Endothelial cell of umbilical vein (primary cell): ENCODE results near the gene IRF2BPL. TPM values are rescaled to one million over a fixed set of nuclear protein-coding genes. Genes with fewer than 3 reads are reported as not detected.

Source experiments
- BruUV-seq: library from RNA; stranded (reverse); fragments of 400-500 nt; replicated peaks from 2 replicates; lab custom pipeline; 2021; lab: Mats Ljungman, UMichigan
- CTCF ChIA-PET: fragments of 300-600, 350-600 bp; sonication (Branson Sonifier 250); formaldehyde crosslinking; loops from one replicate; lab custom pipeline; 2021; ENCODE audit warnings: antibody characterized with exemption, inconsistent platforms; lab: Charles Lee
- POLR2A ChIA-PET: fragments of 300-600, 350-600 bp; sonication (Branson Sonifier 250); formaldehyde crosslinking; loops from one replicate; lab custom pipeline; 2021; ENCODE audit warnings: antibody characterized with exemption, inconsistent platforms; lab: Charles Lee
- DNase-seq: peaks from one replicate; pipeline ENCODE4 v3.0.0-alpha.2; 2011; ENCODE audit warnings: low read depth, low spot score
- FAIRE-seq: peaks from 2 replicates; lab custom pipeline; 2011; peaks lifted over from hg19 to GRCh38; lab: Jason Lieb, UNC
- H2AFZ ChIP-seq: 2 replicates; pipeline ENCODE4 v1.6.0; 2012; ENCODE audit warnings: low read depth, low read length, control low read depth, inconsistent platforms
- H3K27ac ChIP-seq: 2 replicates; pipeline ENCODE4 v1.5.1; 2011; ENCODE audit warnings: low read depth, mild to moderate bottlenecking, control low read depth, low read length, moderate library complexity; ENCODE audit not compliant: insufficient read depth
- H3K27me3 ChIP-seq, 2 experiments: 2 replicates each; pipeline versions ENCODE4 v1.6.0 to v1.6.1; 2011; ENCODE audit warnings: low read length in 2 of 2, mixed read lengths in 1 of 2; ENCODE audit not compliant: control insufficient read depth in 2 of 2, insufficient read depth in 2 of 2
- H3K36me3 ChIP-seq, 2 experiments: 2 replicates in 1 of 2; 3 replicates in 1 of 2; pipeline ENCODE4 v1.5.1; 2011; ENCODE audit warnings: low read length in 2 of 2, mild to moderate bottlenecking in 1 of 2, moderate library complexity in 1 of 2; ENCODE audit not compliant: control insufficient read depth in 2 of 2, insufficient read depth in 2 of 2; ENCODE audit errors: extremely low read depth in 1 of 2
- H3K4me1 ChIP-seq: 3 replicates; pipeline ENCODE4 v1.5.1; 2011; ENCODE audit warnings: mild to moderate bottlenecking, low read length; ENCODE audit not compliant: control insufficient read depth, insufficient read depth; ENCODE audit errors: extremely low read depth
- H3K4me2 ChIP-seq: 2 replicates; pipeline ENCODE4 v1.6.1; 2011; ENCODE audit warnings: low read length, control low read depth, mixed read lengths; ENCODE audit not compliant: insufficient read depth
- H3K4me3 ChIP-seq, 3 experiments: fragments of 200-600 bp in 1 of 3; sonication (generic), shearing (Covaris generic) in 1 of 3; replicated peaks in 1 of 3; 2 replicates each; pipeline ENCODE4 v1.5.1; 2011 to 2016; ENCODE audit warnings: control low read depth in 3 of 3, low read length in 3 of 3, mild to moderate bottlenecking in 2 of 3, inconsistent platforms in 1 of 3, low read depth in 1 of 3, moderate library complexity in 1 of 3; ENCODE audit not compliant: insufficient read depth in 1 of 3
- H3K79me2 ChIP-seq: 2 replicates; pipeline ENCODE4 v1.6.0; 2012; ENCODE audit warnings: low read length, inconsistent platforms; ENCODE audit not compliant: control insufficient read depth, insufficient read depth
- H3K9ac ChIP-seq: replicated peaks from 2 replicates; pipeline ENCODE3; 2011; ENCODE audit warnings: low read length, control low read depth; ENCODE audit not compliant: insufficient read depth; ENCODE audit errors: extremely low read depth
- H3K9me1 ChIP-seq: replicated peaks from 3 replicates; pipeline ENCODE4 v1.6.0; 2011; ENCODE audit warnings: mild to moderate bottlenecking, low read length; ENCODE audit not compliant: control insufficient read depth, insufficient read depth; ENCODE audit errors: extremely low read depth
- H3K9me3 ChIP-seq: replicated peaks from 2 replicates; pipeline ENCODE4 v1.5.1; 2012; ENCODE audit warnings: low read length, inconsistent platforms; ENCODE audit not compliant: control insufficient read depth, insufficient read depth
- H4K20me1 ChIP-seq: replicated peaks from 2 replicates; pipeline ENCODE3; 2011; ENCODE audit warnings: mild to moderate bottlenecking, low read length; ENCODE audit not compliant: control insufficient read depth, insufficient read depth; ENCODE audit errors: extremely low read depth
- EZH2 ChIP-seq: IDR thresholded peaks from 2 replicates; pipeline ENCODE4 v1.6.1; 2012; ENCODE audit warnings: borderline replicate concordance, low read depth, mild to moderate bottlenecking, moderate library complexity, low read length, inconsistent platforms; ENCODE audit not compliant: severe bottlenecking
- GATA2 ChIP-seq: IDR thresholded peaks from 2 replicates; pipeline ENCODE4 v1.7.0; 2011; ENCODE audit warnings: low read depth, mild to moderate bottlenecking, moderate library complexity, mixed read lengths, low read length; ENCODE audit not compliant: insufficient read length, insufficient read depth
- MAX ChIP-seq: IDR thresholded peaks from 2 replicates; pipeline ENCODE4 v1.6.1; 2011; ENCODE audit not compliant: insufficient read depth, insufficient read length
- MYC ChIP-seq: IDR thresholded peaks from one replicate; pipeline ENCODE4 v1.6.1; 2011; ENCODE audit warnings: mild to moderate bottlenecking, low read depth, low read length
- POLR2A ChIP-seq: IDR thresholded peaks from 2 replicates; pipeline ENCODE4 v1.6.1; 2012; ENCODE audit warnings: low read depth, mild to moderate bottlenecking, control low read depth, low read length
- POLR2AphosphoS5 ChIP-seq: IDR thresholded peaks from 2 replicates; pipeline ENCODE4 v1.6.1; 2012; ENCODE audit warnings: low read depth, mild to moderate bottlenecking, control low read depth, low read length, moderate library complexity; ENCODE audit not compliant: insufficient read depth
- dilution Hi-C: fragments of 300-500 bp; cut with MboI; formaldehyde crosslinking; loops from one replicate; pipeline ENCODE4 v1.15.0; 2019; ENCODE audit warnings: low sequenced_read_pairs; ENCODE audit not compliant: extremely low pct_ligation_motif_present
- intact Hi-C: fragments of 100-400 bp; cut with micrococcal nuclease; formaldehyde crosslinking; loops from one replicate; pipeline ENCODE4 v1.10.0; 2022
- polyA plus RNA-seq, 4 experiments: library from polyadenylated mRNA; depleted of rRNA in 3 of 4; stranded (reverse) in 3 of 4; unstranded in 1 of 4; fragments of >200 nt; gene quantifications; 2 replicates each; pipeline versions ENCODE4 v1.2.1 to v1.2.3, GENCODE V29; 2011 to 2012; ENCODE audit warnings: missing spikeins in 1 of 4
- total RNA-seq: library from RNA; stranded (reverse); gene quantifications from 2 replicates; pipeline ENCODE4 v1.2.3, GENCODE V29; 2021

The IRF2BPL gene
- total and polyA plus RNA-seq, 2 donors (not counting 3 experiments of a cell fraction or from before 2014, with no cell fraction given): 9.3 to 23.3 TPM

GRCh38 chr14:76984787-76985375 lies 43.6 kb downstream of the IRF2BPL start:
- dilution Hi-C loops: no loop called here
- Histone ChIP-seq H3K79me2 (no peaks in the 10 kb centered on the region), H3K4me3 (no peak overlapping the region), H4K20me1 (no peaks in the 10 kb centered on the region), H3K36me3 (no peaks in the 10 kb centered on the region), H3K4me1 (peaks cover 4% of the 10 kb centered on the region), H3K27ac (no peak overlapping the region), H3K9me1 (no peaks in the 10 kb centered on the region), H2AFZ (no peak overlapping the region), H3K9me3 (no peaks in the 10 kb centered on the region), H3K27me3 (no peaks in the 10 kb centered on the region), H3K4me2 (no peak overlapping the region), H3K9ac (no peak overlapping the region)
- BruUV-seq: no TSS peak
- no peak for DNase-seq
- intact Hi-C loops: no loop called here
- TF ChIP-seq EZH2 (no peak), POLR2AphosphoS5 (no peak), MAX (no peak), GATA2 (no peak), POLR2A (no peak)
- ChIA-PET POLR2A (no interaction called here), CTCF (interaction anchor here (1.2 kb wide), 1 partner anchor 10 kb away, joined by 3 read pairs; no protein-coding TSS in a partner anchor)
- FAIRE-seq: no peak

- intact Hi-C loops (no loop called here), dilution Hi-C loops (no loop called here)
- Histone ChIP-seq H3K9ac (no peak overlapping the region), H3K4me2 (no peak overlapping the region), H3K27ac (no peak overlapping the region), H3K9me1 (no peaks in the 10 kb centered on the region), H3K4me3 (no peak overlapping the region), H3K27me3 (no peaks in the 10 kb centered on the region), H2AFZ (no peak overlapping the region), H3K79me2 (no peaks in the 10 kb centered on the region), H3K36me3 (no peaks in the 10 kb centered on the region), H4K20me1 (no peaks in the 10 kb centered on the region), H3K4me1 (peaks cover 4% of the 10 kb centered on the region), H3K9me3 (no peaks in the 10 kb centered on the region)
- DNase-seq: no peak
- TF ChIP-seq MYC: no peak
- CTCF ChIA-PET: interaction anchor here (1.2 kb wide), 1 partner anchor 11 kb away, joined by 4 read pairs; no protein-coding TSS in a partner anchor
- no TSS peak for BruUV-seq
- FAIRE-seq: no peak
- POLR2A ChIA-PET: no interaction called here
These were observed 44.2 kb downstream of the IRF2BPL start for GRCh38 chr14:76984297-76984696.
